ENCODE data around the gene MPZL1. TPM values are rescaled to one million over a fixed set of nuclear protein-coding genes. Genes with fewer than 3 reads are reported as not detected.
"Not testable (repeated sequence)": the region's sequence is repeated elsewhere in the genome, so short reads cannot be mapped to it uniquely, and the experiment has no call there.

MPZL1 gene
- total RNA-seq, 1 experiment from 2014 or later: 52.9 TPM

GRCh38 chr1:167718914-167719691 lies 2.7 kb upstream of the MPZL1 start:
- Histone ChIP-seq H3K9me3 (ENCODE audit: control insufficient read depth in 1 of 2, insufficient read depth in 1 of 2, low read depth in 1 of 2, low read length in 2 of 2) (no peaks in the 10 kb centered on the region), H3K9ac (ENCODE audit: low read length) (no peak overlapping the region), H3K79me2 (ENCODE audit: insufficient read depth, low read length) (peaks cover 20% of the 10 kb centered on the region), H3K4me1 (ENCODE audit: control insufficient read depth in 1 of 2, insufficient read depth in 2 of 2, low read length in 2 of 2) (peaks cover 21 to 51% of the 10 kb centered on the region in 2 experiments), H3K4me3 (replicated peaks in 1 of 2; ENCODE audit: low read depth in 1 of 2, low read length in 2 of 2) (no peak overlapping the region), H3K27me3 (ENCODE audit: insufficient read depth, low read length) (no peaks in the 10 kb centered on the region), H2AFZ (ENCODE audit: low read depth, low read length, poor library complexity, severe bottlenecking) (peak overlapping the region; percentile 5), H3K27ac (ENCODE audit: low read depth, low read length) (no peak overlapping the region), H4K20me1 (ENCODE audit: insufficient read depth) (no peaks in the 10 kb centered on the region; the same call in 1 of the 2 replicates), H3K4me2 (ENCODE audit: low read length) (no peak overlapping the region), H3K9me2 (ENCODE audit: insufficient read depth) (no peaks in the 10 kb centered on the region), H3K36me3 (ENCODE audit: control insufficient read depth in 1 of 2, insufficient read depth in 2 of 2, low read length in 2 of 2) (no peaks in the 10 kb centered on the region)
- DNase-seq (ENCODE audit: low read depth, low spot score): no peak
- CTCF ChIA-PET: no interaction called here
- no TSS peak for BruUV-seq (replicated peaks)
- POLR2A ChIA-PET: no interaction called here
- RAD21 ChIA-PET (ENCODE audit: low non-redundant PET in 1 of 2, low total read pairs in 2 of 2, uncharacterized antibody in 2 of 2, unreplicated experiment in 2 of 2): no interaction called here
- ATAC-seq: no peak
- intact Hi-C loops (cut with micrococcal nuclease): no loop called here
- no peak for TF ChIP-seq POLR2A (IDR thresholded peaks at IDR 0.05; ENCODE audit: borderline replicate concordance, extremely low read depth, insufficient read depth, insufficient read length)
- TF ChIP-seq RAD21 (IDR thresholded peaks at IDR 0.05; ENCODE audit: low read depth): no peak
- no peak for TF ChIP-seq SRF (IDR thresholded peaks at IDR 0.05; ENCODE audit: low read depth)
- TF ChIP-seq ZBTB33 (IDR thresholded peaks at IDR 0.05; ENCODE audit: extremely low read depth, insufficient replicate concordance, low read length): no peak
- TF ChIP-seq ZFX (IDR thresholded peaks at IDR 0.05): no peak
- no peak for TF ChIP-seq TCF7L2 (IDR thresholded peaks at IDR 0.05; ENCODE audit: borderline replicate concordance, extremely low read depth, insufficient read depth, insufficient read length)
- TF ChIP-seq ZNF274 (IDR thresholded peaks at IDR 0.05; ENCODE audit: low read depth, low read length): no peak
- no peak for TF ChIP-seq EZH2phosphoT487 (IDR thresholded peaks at IDR 0.05; ENCODE audit: borderline replicate concordance)
- no peak for TF ChIP-seq YY1 (IDR thresholded peaks at IDR 0.05; ENCODE audit: extremely low read depth, insufficient replicate concordance, low read depth, low read length)
- TF ChIP-seq POLR2AphosphoS5 (IDR thresholded peaks at IDR 0.05; ENCODE audit: low read depth, low read length): no peak
- TF ChIP-seq CEBPB (IDR thresholded peaks at IDR 0.05; ENCODE audit: low read depth): no peak
- TF ChIP-seq CTCF (IDR thresholded peaks at IDR 0.05 in 2 of 3, conservative IDR thresholded peaks at IDR 0.05 in 1 of 3; ENCODE audit: borderline replicate concordance in 1 of 3, insufficient read depth in 1 of 3, low read depth in 2 of 3, low read length in 2 of 3): no peak
- TF ChIP-seq JUND (IDR thresholded peaks at IDR 0.05): no peak
- TF ChIP-seq ELF1 (IDR thresholded peaks at IDR 0.05; ENCODE audit: borderline replicate concordance, low read depth): no peak

- H4K20me1 ChIP-seq (ENCODE audit: insufficient read depth); H3K9me3 ChIP-seq (ENCODE audit: control insufficient read depth in 1 of 2, insufficient read depth in 1 of 2, low read depth in 1 of 2, low read length in 2 of 2); RAD21 ChIA-PET (ENCODE audit: low non-redundant PET in 1 of 2, low total read pairs in 2 of 2, uncharacterized antibody in 2 of 2, unreplicated experiment in 2 of 2); H3K9ac ChIP-seq (ENCODE audit: low read length); H3K27ac ChIP-seq (ENCODE audit: low read depth, low read length); BruUV-seq (replicated peaks); H3K36me3 ChIP-seq (ENCODE audit: control insufficient read depth in 1 of 2, insufficient read depth in 2 of 2, low read length in 2 of 2); H3K4me2 ChIP-seq (ENCODE audit: low read length); intact Hi-C loops (cut with micrococcal nuclease); H3K4me3 ChIP-seq (replicated peaks in 1 of 2; ENCODE audit: low read depth in 1 of 2, low read length in 2 of 2); H3K9me2 ChIP-seq (ENCODE audit: insufficient read depth); DNase-seq (ENCODE audit: low read depth, low spot score); H3K27me3 ChIP-seq (ENCODE audit: insufficient read depth, low read length); POLR2A ChIA-PET; H2AFZ ChIP-seq (ENCODE audit: low read depth, low read length, poor library complexity, severe bottlenecking); ATAC-seq; CTCF ChIA-PET: not testable (repeated sequence)
- peaks cover 28% of the 10 kb centered on the region for H3K79me2 ChIP-seq (ENCODE audit: insufficient read depth, low read length)
- H3K4me1 ChIP-seq (ENCODE audit: control insufficient read depth in 1 of 2, insufficient read depth in 2 of 2, low read length in 2 of 2): peaks cover 21 to 44% of the 10 kb centered on the region in 2 experiments
These were observed 1.9 kb upstream of the MPZL1 start for GRCh38 chr1:167719715-167720421.
